ENCODE measurements around the gene RAVER2.
"Not testable (repeated sequence)": the region's sequence is repeated elsewhere in the genome, so short reads cannot be mapped to it uniquely, and the experiment has no call there.

Gene RAVER2, protein sequence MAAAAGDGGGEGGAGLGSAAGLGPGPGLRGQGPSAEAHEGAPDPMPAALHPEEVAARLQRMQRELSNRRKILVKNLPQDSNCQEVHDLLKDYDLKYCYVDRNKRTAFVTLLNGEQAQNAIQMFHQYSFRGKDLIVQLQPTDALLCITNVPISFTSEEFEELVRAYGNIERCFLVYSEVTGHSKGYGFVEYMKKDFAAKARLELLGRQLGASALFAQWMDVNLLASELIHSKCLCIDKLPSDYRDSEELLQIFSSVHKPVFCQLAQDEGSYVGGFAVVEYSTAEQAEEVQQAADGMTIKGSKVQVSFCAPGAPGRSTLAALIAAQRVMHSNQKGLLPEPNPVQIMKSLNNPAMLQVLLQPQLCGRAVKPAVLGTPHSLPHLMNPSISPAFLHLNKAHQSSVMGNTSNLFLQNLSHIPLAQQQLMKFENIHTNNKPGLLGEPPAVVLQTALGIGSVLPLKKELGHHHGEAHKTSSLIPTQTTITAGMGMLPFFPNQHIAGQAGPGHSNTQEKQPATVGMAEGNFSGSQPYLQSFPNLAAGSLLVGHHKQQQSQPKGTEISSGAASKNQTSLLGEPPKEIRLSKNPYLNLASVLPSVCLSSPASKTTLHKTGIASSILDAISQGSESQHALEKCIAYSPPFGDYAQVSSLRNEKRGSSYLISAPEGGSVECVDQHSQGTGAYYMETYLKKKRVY

DNA sequence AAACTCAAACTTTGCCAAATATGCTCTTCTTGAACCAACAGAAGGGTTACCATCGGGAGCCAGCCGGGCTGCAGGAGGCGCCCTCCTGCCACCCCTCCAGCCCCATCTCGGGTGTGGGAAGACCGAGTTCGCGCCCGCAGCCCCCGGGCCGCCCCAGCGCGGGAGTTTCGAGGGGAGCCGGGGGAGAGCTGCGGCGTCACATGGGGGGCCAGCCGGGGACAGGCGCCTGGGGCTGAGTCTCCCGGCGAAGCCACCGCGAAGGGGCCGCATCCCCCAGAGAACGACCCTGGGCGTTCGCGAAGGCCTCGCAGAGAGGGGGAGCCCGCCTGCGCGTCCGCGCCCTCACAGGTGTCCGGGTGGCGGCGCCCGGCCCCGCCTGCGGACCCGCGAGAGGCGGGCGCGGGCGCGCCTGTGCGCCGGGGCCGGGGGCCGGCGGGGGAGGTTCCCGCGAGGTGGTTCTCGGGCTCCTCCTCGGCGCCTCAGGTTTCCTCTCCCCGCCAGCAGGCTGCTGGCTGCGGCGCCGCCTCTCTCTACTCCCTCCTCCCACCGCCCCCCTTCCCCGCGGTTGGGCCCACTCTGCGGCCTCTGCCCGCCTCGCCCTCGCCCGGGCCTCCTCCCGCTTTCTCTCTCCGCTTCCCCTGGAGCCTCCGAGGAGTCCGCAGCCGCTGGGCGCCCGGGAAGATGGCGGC, at the start of gene RAVER2:
Gene RAVER2 (plus strand): TSS at position 584 of the 689 bp plus-strand sequence. CDS start 98 bp downstream, at position 682.
- peak; percentile 61 for DNase-seq

DNA sequence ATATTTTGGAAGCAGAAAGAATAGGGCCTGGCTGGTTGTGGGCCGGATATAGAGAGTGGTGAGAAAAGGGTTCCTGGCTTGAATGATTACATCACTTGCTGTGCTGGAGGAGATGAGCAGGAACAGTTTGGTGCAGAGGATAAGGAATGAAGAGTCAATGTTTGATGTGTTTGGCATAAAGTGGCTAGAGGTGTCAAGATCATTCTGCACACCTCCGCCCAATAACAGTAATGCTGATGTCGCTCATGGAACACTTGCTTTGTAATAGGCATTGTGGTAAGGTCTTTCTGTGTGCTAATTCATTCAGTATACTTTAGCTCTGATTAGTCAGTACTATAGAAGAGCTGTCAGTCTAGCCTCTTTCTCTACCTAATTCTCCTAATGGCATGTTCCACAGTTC, 48.0 kb upstream of the RAVER2 start:
- DNase-seq = no peak

DNA sequence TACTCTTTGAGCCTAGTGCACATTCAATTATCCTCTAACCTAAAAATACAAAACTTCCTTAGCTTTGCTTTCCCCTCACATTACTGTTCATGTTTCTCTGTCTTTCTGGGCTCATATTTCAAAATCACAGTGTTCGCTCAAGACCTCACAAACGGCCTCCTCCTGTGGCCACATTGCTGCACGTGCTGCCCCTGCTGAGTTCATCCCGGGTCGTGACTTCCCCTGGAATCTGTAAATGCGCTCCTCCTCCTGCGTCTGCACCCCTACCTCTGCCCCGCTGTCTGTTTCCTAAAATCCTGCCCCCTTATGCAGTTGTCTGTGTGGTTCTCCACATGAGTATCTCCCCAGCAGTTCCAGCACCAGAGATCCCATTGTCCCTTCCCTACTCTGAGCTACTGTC, 45.5 kb upstream of the RAVER2 start:
- DNase-seq = no peak

DNA sequence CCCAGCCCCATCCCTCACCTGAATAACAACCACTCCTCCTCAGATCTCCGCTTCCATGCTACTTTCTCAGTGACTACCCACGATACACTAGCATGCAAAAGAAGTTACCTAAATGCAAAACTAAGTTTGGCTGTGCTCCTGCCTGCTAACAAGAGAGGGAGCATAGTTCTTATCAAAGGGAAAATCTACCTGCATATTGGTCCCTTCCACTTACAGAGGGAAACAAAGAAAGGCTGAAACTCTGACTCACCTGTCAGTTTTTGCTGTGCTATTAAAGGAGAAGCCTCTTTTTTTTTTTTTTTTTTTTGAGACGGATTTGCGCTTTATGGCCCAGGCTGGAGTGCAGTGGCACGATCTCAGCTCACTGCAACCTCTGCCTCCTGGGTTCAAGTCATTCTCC, 43.8 kb upstream of the RAVER2 start:
- DNase-seq = no peak

DNA sequence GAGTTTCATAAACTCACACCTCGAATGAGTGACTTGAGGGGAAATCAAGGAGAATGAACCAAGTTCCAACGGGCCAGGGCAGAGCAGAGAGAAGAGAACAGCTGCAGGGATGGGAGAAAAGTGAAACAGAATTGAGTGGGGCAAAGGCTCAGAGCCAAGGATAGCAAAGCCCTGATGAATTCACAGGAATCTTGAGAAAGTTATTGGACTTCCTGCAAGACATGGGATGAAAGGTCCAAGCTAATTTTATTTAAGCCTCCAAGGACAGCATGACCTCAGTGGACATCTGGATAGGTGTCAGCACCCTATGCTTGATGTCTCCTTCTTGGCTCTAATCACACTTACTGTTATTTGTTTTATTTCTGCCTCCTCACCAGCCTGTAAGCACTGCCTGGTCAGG, 43.0 kb upstream of the RAVER2 start:
- DNase-seq = no peak

DNA sequence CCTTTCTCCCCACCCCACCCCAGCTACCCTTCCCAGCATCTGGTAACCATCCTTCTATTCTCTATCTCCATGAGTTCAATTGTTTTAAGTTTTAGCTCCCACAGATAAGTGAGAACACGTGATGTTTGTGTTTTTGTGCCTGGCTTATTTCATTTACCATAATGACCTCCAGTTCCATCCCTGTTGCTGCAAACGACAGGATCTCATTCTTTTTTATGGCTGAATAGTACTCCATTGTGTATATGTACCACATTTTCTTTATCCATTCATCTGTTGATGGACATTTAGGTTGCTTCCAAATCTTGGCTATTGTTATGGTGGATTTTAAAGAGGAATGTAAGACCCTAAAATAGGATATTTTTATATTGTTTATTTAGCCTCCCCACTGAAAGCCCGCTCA, 42.2 kb upstream of the RAVER2 start:
- not testable (repeated sequence) for DNase-seq

DNA sequence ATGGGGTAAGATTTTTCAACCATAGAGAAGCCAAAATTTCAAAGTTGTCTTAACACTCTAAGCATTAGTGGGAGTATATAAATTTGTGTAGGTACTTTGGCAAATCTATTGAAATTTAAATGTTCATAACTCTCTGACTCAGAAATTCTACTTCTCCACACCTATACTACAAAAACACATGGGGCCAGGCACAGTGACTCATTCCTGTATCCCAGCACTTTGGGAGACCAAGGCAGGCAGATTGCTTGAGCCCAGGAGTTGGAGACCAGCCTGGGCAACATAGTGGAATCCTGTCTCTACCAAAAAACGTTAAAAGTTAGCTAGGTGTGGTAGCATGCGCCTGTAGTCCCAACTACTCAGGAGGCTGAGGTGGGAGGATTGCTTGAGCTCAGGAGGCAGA, 41.3 kb upstream of the RAVER2 start:
- no peak for DNase-seq

DNA sequence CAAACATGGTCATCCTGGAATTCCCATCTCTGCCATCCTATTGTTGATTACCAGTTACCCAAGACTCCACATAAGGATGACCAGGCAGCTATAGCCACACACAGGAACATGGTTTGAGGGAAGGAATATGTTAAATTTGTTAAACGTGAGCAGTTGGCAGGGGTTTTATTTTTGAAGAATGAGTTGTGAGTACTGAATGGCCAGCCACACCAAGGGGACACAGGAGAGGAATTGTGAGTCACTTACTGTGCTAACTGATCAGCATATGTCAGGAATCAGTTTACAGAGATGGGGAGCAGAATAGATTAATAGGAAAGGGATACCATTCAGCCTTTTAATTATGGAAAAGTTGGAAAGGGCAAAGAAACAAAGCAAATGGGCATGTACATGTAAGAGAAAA, 39.3 kb upstream of the RAVER2 start:
- no peak for DNase-seq

DNA sequence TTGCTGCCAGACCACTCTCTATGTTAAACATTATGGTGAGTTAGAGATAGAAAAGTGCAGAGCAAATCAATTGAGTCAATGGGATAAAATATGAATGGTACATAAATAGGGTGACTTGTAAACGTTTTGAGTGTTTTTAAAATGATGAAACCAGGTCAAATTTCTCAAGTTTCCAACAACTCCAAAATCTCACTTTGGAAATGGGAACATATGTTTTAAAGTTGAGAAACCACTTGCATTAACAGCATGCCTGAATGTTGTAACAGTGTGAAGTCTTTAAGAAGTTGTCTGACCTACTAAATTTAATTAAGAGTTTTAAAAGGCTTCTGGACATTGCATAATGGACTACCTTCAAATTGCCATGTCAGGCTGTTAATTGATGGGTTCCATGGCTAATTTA, 33.6 kb upstream of the RAVER2 start:
- no peak for DNase-seq

DNA sequence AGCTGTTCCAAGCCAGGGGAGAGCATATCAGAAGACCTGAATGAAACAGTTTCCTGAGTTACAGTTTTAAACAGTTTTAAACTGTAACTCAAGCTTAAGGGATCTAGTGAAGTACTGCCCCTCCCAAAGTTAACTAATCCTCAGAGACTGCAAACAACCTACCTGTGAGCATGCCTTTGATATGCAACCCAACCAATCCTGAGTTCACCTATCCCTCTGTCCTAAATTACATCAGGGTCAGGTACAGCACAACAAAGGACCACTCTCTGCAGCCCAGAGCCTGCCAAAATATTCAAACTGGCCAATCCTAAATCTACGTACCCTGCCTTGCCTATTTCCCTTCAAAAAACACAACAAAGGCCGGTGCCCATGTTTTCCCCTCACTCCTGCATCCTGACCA, 32.8 kb upstream of the RAVER2 start:
- no peak for DNase-seq

DNA sequence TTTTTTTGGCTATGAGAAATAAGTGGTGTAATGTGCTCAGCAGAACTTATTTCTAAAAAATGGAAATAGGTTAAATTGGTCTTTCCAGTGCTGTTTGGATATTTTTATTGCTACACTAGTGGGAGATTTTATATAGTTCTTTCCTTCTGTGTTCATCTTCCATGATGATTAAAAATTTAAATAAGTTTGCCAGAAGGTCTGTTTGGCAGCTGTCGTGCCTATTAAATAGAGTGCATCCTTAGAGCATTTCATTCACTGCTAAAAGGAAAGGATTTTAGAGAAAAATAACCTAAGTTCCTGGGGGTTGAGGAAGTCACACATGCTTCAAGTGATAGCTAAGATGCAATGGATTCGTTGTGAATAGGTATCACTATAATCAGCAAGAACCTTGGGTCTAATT, 29.7 kb upstream of the RAVER2 start:
- DNase-seq = no peak

DNA sequence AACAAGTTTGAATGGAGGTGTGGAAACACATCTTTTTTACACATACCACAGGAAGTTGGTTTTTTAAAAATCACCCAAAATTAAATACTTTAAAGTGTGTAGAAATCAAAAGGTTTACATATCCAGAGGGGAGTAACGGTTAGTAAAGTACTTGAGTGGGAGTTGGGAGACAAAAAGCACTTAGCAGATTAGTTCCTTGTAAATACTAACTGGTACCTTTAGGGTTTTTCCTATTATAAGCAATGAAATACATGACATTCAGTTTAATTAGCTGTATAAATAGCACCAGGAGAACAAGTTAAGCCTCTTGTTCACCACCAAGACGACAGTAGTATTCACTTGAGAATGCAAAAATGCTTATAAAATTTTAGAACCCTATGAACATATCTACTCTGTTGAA, 23.7 kb upstream of the RAVER2 start:
- no peak for DNase-seq

DNA sequence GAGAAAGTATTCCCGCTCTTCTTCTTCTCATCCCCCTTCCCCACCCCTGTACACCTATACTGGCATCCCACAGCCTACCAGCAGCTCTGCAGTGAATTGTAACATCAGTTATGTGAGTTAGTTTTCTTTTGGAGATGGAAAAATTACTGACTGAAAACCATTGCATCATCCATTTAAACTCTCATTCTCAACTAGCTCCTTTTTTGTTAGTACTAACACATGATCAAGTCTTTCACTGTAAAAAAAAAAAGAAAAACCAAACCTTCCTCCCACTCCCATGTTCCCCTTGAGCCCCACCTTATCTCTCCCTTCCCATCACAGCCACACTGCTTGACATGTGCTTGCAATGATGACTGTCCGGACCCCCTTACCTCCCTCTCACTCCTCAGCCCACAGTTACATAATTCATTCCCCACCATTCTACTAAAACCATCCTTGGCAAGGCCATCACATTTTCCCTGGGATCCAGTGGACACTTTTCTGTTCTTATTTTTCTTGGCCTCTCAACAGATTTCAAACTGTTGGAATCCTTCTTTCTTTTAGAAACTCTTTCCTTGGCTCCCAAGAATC, 23.2 kb upstream of the RAVER2 start:
- no peak for DNase-seq

DNA sequence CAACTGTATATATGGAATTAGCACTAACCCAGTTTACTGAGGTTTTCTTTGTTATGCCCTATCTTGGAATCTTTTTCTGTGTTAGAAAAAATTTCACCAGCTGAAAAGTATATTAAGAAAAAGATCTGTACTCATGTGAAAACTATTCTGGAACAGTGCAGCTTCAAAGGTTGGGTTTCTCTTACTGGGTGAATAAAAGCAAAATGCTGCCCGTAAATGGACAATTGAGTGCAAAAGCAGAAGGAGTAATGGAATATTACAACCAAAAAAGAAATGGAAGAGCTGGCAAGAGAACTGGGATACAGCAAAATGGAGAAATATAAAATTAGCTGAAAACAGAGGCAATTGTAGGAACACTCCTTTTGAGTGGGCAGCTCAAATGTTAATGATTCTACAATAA, 17.0 kb upstream of the RAVER2 start:
- no peak for DNase-seq

DNA sequence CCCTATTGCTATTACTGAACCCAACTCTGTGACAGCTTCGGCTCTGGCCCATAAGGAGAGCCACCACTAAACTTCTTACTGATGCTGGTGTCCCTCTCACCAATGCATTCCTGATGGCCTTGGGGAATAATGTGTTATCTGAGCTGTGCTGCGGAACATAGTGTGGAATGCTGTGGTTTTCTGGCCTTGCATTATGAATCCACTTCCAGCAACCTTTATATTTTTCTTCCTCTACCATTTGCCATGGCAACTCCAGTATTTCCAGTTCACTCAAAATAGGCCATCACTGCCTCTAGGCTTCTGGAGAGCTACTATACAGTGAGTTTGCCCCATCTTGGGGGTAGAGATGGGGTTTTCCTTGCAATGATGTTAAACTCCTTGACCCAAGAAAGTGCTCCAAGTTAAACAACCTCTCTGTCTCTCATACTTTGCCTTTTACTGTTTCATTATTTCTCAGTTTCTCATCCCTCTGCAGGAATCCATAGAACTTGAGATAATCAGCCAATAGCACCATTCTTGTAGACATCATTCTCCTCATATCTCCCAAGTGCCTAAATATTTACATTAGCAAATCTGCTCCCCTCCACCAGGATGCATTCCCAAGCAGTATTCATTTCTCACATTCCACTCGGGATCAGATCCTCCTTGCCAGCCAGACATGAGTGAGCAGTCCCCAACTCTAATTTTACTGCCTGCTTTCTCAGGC, 11.1 kb upstream of the RAVER2 start:
- DNase-seq = no peak

DNA sequence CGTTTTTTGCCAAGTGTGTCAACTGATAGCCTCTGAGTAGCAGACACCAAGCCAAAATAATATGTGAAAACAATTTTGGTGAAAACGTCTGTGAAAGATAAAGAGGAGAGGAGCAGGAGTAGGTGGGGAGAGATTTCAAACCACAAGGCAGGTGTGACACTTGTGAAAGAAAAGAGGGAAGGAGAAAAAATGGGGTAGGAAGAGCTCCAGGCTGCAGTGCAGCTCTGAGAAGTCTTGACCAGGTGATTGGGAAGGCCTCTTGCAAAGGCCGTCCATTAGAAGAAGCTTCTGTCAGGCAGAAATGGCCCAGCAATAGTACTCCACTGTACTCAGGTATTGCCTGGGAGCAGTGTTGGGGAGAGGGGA, 10.6 kb upstream of the RAVER2 start:
- DNase-seq = no peak

DNA sequence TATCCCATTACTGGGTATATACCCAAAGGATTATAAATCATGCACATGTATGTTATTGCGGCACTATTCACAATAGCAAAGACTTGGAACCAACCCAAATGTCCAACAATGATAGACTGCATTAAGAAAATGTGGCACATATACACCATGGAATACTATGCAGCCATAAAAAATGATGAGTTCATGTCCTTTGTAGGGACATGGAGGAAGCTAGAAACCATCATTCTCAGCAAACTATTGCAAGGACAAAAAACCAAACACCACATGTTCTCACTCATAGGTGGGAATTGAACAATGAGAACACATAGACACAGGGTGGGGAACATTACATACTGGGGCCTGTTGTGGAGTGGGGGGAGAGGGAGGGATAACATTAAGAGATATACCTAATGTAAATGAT, 4.2 kb upstream of the RAVER2 start:
- DNase-seq = not testable (repeated sequence)

DNA sequence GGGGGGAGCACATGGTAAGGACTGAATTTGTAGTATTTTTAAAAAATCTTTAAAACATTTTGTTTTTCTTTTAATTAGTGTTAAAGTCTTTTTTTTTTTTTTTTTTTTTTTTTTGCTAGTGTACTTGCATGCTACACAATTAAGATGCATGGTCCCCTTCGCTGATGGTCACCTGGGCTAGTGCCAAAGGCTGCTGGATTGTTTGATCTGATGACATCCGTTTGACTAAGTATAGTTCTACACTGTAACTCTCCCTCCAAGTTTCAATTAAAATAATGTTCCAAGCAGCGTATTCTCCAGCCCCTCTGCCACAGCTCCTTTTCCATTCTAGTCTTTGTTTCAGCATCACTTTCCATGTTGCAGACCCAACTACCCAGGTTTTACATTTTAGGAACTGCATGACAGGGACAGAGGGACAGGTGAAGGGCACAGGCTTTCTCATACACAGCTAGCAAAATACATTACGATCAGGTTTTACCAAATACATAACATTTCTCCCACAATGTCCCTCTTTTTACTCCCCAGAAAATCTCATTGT, 852 bp upstream of the RAVER2 start:
- peak; percentile 45 for DNase-seq

DNA sequence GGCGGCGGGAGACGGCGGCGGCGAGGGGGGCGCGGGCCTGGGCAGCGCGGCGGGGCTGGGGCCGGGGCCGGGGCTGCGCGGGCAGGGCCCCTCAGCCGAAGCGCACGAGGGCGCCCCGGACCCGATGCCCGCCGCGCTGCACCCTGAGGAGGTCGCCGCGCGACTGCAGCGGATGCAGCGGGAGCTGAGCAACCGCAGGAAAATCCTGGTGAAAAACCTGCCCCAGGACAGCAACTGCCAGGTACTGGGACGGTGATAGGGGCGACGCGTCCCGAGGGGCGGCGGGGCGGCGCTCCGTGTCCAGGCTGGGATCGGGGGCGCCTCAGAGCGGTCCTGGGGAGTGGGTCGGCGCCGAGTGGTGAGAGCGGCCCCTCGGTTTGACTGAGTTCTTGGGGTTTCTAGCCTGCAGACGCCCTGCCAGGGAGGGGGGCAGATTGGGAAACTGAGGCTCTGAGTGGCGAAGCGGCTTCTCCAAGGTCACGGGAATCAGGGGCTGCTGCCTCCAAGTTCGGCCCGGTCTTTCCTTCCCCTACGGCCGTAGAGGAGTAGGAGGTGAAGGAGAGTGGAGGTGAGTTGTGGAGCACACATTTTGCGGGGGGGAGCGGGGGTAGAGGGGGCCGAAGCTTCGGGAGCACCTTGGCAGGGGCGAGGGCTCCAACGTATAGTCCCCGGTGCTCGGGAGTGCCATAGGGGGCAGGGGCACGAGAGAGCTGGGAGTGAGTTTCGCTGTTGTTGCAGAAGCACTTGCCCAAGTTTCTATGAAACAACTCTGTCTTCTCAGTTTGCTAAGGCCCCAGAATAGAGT, 508 bp downstream of the RAVER2 start:
- DNase-seq = peak; percentile 55

DNA sequence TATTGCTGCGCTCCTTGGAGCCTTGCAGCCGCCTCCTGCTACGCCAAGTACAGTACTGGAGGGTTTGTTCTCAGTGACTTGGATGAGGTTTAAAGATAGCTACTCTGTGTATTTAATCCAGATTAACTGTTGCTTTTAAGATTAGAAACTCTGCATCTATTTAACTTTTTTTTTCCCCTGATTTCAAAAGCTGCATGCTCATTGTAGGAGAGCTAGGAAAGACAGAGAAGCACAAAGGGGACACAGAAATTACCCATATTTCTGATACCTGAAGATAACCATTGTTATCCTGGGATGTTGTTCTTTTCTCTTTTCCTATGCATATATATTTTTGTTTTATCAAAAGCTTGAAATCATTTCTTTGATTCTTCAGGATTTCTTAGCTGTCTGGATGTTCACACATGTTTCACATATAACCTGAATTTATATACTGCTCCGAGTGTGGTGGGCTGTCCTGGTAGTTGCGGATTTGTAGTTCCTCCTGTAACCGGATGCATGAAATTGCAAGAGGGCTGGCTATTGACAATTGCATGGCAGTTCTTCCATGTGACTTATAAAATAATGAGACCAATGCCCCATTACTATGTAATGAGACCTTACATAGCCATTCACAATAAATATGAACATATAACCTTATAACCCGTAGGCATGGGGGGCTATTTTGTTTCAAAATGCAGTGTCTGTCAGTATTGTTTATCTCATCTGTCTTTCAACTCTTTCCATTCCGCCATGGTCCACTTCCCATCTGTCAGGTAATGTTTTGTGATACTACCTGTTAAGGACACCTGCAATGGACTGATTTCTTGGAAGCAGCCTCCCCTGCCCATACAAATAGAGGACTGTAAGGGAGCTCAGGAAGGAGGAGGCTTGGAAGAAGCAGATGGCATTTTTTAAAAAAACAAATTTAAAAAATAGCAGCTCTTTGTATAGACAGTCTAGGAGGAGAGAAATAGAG, 1.4 kb downstream of the RAVER2 start:
- no peak for DNase-seq

DNA sequence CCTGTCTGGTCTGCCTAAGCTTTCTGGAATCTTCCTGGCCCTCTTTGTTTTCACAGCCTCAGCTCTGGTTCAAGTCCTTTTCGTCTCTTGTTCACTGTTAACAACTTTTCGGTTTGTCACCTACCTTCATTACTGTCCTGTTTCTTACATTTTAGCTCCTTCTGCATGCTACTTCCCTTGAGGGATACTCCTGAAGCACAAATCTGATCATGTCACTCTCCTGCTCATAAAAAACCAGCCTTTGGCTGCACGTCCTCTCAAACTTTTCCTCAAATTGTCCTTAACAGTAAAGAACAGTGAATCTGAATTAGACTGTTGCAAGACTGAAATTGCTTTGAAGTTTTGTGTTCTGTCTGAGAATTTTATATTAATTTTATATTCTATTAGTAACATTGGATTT, 3.3 kb downstream of the RAVER2 start:
- no peak for DNase-seq
